NCI-H774 (cell line): Measurements from ENCODE around the gene RBP3.

ENCODE experiments used
- DNase-seq: peaks from one replicate; lab custom pipeline; 2025; lab: John Stamatoyannopoulos, UW

RBP3 gene

DNA sequence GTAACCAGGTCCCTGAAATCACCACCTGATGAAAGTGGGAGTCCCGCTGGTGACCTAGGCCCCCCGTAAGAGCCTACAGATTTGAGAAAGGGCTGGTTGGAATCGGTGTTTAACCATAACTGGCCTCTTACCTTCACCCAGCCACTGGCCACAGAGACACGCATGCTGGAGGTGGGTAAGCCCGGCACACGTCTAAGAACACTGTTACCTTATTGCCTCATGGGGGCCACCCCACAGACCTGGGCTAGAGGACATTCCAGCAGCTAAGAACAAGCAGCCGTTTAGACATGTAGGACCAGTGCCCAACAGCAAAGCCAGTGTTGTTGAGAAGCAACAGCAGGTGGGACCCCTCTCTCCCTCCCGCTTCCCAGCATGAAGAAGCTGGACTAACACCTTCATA lies 28.4 kb upstream of the RBP3 start:
- DNase-seq, result no peak

DNA sequence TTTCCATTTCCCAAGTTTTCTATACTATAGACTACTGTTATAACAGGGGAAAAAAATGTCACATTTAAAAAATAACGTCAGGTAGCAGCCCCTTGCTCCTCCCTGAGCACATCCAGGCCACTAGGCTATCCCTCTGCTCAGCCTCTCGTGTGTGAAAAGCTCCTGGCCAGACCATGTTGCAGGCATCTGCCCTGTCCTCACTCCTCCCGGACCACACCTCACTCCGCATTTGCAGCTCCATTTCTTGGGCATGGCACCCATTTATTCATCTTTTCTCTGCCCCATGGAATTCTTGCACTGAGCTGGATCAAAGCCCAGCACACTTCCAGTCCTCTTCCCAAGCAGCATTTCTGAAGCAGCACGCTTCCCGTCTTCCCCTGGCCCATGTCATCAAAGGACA lies 27.4 kb upstream of the RBP3 start:
- no peak for DNase-seq

DNA sequence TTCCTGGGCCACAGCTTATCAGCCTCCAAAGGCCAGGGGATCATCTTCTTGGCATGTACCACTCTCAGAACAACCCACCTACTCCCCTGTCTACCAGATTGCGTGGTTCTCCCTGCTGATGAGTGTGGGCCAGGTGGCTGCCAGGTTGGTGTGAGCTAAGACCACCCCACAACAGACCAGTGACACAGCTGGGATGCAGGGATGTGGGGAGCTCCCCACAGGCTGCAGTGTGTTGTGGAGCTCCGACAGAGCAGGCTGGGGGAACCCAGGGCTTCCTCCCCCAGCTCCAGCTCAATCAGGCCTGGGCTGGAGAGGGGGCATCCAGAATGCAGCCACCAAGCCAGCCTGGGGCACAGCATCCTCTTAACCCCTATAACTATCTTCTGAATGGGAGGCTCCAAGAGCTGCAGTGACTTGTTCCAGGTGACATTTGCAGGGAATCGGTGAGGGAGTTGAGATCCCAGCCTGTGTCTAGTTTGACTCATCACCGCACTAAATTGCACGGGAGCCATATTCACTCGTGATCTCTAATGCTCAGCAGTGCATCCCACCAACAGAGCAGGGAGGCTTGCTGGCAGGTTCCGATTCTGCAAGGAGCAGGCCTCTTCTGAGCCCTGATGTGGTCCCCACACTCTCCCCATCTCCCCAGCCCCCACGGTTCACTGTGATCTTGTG lies 26.5 kb upstream of the RBP3 start:
- DNase-seq, result no peak

DNA sequence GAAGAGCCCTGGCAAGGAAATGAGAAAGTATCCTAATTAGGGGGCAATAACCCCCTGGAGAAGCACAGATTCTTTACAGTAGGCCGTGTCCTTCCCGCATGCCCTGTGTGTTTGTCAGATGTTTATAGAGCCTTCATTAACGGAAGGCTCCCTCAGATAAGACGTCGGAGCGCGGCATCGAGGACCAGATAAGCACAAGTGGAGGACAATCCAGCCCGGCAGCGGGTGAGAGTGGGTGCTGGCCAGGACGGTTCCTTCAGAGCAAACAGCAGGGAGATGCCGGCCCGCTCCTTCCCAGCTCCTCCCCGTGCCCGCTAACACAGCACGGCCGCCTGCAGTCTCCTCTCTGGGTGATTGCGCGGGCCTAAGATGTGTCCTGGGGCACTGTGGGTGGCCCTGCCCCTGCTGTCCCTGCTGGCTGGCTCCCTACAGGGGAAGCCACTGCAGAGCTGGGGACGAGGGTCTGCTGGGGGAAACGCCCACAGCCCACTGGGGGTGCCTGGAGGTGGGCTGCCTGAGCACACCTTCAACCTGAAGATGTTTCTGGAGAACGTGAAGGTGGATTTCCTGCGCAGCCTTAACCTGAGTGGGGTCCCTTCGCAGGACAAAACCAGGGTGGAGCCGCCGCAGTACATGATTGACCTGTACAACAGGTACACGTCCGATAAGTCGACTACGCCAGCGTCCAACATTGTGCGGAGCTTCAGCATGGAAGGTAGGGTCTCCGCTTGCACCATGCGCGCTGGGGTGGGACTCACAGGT lies 25.7 kb upstream of the RBP3 start, which contains the start of gene GDF2:
Gene GDF2 (plus strand): TSS at position 155 of the 762 bp plus-strand sequence. CDS start 215 bp downstream, at position 370.
- no peak for DNase-seq

DNA sequence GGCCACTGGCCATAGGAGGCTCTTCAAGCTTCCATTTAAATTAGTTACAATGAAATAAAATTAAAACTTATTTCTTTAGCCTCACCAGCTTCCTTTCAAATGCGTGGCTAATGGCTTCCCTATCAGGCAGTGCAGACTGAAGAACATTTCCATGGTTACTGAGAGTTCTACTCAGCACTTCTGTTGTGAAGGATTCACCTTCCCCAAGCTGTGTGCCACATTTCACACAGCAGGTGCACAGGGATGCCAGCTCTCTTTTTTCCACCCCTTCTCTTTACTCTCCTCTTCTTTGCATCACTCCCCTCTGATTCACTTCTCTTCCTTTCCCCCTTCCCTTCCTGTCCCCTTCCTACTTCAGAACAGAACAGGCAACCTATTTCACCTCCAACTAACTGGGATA lies 25.1 kb upstream of the RBP3 start:
- DNase-seq, result no peak

DNA sequence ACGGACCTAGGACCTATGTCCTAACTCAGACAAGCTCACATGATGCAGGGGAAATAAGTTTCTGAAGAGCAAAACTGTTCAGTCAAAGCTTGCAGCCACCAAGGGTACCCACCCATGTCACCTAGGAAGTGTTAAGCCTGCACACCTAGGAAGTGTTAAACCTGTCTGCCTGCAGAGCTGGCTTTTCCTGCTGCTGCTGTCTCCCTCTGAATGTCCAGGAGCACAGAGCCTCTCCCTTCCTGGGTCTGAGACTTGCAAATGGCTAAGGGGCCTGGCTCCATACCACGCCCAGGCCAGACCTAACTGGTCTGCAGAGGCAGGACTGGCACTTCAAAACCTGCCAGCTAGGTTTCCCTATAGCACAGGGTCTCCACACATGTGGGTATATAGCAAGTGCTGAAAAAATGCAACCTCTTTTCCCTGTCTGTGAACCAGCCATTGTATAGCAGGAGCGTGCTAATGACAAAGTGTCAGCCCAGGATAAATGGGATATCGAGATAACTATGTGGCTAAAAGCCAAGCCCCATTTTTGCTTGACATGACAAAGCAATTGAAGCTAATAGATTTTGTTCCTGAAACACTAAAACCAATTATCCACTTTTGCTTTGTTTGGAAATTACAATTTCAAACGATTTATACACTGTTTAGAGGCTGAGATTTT lies 24.4 kb upstream of the RBP3 start:
- no peak for DNase-seq

DNA sequence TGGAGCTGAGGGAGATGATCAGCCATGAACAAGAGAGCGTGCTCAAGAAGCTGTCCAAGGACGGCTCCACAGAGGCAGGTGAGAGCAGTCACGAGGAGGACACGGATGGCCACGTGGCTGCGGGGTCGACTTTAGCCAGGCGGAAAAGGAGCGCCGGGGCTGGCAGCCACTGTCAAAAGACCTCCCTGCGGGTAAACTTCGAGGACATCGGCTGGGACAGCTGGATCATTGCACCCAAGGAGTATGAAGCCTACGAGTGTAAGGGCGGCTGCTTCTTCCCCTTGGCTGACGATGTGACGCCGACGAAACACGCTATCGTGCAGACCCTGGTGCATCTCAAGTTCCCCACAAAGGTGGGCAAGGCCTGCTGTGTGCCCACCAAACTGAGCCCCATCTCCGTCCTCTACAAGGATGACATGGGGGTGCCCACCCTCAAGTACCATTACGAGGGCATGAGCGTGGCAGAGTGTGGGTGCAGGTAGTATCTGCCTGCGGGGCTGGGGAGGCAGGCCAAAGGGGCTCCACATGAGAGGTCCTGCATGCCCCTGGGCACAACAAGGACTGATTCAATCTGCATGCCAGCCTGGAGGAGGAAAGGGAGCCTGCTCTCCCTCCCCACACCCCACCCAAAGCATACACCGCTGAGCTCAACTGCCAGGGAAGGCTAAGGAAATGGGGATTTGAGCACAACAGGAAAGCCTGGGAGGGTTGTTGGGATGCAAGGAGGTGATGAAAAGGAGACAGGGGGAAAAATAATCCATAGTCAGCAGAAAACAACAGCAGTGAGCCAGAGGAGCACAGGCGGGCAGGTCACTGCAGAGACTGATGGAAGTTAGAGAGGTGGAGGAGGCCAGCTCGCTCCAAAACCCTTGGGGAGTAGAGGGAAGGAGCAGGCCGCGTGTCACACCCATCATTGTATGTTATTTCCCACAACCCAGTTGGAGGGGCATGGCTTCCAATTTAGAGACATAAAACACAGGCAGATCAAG lies 22.6 kb upstream of the RBP3 start:
- DNase-seq, result no peak

DNA sequence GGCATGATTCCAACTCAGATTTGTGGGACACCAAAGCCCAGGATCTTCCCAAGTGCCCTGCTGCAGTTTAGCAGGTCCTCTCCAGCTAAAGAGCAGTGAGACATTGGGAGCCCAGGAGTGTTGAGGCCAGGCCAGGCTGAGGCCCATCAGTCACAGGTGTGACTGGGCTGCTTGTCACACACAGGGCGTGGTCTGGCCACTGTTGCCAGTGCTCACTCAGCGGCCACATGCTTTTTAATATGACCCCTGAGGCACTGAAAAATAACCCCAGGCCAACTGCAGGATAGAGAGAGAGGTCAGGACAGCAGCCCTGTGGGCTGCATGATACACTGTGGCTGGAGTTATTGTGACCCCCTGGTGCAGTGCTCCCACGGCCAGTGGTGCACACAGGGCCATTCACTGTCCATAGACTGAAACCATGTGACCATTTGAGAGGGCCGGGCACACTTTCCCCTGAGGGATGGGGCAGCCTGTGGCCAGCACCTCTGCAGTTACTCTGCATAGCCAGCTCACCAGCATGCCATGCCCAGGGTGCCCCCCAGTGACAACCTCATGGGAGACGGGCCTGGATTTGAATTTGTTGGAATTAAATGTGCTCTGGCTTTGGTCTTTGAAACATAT lies 21.7 kb upstream of the RBP3 start:
- no peak for DNase-seq

DNA sequence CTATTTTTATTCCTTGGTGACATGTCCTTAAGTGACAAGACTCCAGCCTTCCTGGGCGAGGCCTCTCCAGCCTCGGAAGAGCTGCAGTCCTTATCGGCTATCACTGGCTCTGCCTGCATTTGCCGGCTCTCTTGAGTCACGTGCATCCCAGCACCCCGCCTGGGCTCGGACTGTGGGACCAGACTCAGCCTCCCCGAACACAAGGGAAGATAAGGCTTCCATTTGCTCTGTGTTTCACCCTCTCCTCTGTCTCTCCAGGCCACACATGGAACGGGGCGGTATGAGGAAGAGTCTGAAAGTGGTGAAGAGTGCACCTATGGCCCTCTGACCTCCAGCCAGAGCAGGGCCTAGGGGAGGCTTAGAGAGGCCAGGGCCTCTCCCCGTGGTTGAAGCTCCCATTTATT lies 21.2 kb upstream of the RBP3 start:
- DNase-seq, result no peak

DNA sequence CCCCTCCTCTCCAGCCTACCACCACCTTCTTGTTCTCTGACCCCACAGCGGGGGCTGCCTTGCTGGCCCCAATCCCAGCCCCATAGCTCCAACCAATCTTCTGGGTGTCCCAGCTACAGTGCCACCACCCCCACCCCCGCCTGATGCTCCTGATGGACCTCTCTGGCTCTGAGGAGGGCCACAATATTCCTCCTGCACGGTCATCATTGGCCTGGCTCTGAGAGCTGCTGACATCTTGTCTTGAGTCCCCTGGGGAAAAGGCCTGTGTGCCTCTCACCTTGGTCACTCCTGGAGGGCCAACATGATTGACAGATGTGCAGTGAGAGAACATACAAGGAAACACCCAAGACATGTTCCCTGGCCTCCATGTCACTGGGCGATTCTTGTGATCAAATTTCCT lies 18.3 kb upstream of the RBP3 start:
- DNase-seq, result no peak

DNA sequence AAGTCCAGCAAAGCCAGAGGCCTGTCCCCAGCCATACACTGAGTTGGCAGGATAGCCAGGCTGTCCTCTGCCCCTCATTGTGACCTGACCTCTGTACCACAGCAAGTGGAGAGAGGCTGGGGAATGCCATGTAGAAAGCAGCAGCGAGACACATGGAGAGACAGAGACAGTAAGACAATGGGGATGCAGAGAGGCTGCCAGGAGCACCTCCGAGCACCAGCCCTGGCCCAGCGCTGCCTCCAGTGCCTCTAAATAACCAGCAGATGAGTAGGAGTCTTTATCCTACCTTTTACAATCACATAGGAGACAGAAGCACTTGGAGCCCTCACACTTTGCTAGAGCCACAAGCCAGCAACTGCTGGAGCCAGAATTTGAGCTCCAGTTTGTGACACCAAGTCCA lies 17.8 kb upstream of the RBP3 start:
- no peak for DNase-seq

DNA sequence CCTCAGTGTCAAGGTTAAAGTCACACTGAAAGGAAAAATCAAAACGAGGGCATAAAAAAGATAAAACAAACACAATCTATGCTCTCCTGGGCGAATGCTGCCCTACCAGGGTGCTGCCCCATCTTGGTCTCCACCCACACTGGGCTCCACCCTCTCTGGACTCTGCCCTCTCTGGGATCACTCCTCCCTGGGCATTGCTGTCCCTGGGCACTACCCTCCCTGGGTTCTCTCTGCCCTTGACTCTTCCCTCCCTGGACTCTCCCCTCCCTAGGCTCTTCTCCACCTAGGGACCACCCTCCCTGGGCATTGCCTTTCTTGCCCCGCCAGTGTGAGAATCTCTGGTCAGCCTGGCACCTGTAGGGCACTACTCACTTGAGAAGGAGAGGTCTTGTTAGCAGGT lies 17.4 kb upstream of the RBP3 start:
- DNase-seq, result no peak

DNA sequence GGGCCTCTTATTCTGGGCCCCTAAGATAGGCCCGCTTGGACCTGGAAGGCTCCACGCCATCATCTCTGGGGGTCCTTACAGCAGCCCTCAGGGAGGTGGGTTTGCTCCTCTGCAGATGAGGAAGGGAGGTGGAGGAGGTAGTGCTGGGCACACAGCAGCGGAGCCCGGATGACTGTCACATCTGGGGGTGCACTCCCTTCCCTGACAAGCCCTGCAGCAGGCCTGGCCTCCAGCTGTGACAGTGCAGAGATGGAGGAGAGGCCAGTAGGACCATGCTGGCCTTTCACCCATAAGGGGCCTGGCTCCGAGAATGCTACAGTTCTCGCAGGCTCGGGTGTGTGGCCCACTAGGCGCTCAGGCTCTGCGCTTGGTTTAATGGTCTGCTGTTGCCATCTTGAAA lies 16.7 kb upstream of the RBP3 start:
- DNase-seq, result no peak

DNA sequence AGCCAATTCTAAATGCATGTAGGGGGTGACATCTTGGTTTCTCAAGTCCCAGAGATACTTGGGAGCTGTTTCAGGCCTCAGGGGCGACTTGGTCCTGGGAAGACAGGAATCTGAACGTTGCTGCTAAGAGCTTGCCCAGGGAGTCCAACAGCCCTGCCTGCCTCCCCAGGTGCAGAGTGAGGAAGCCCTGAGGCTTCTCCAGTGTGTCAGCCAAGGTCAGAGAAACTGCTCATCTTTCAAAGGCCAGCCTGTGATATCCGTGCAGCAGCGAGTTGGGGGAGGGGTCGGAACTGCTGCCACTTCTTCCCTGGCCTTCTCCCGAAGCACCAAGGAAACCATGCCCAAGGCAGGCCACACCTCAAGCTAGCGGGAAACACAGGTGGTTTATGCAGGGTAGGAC lies 16.2 kb upstream of the RBP3 start:
- DNase-seq, result no peak

DNA sequence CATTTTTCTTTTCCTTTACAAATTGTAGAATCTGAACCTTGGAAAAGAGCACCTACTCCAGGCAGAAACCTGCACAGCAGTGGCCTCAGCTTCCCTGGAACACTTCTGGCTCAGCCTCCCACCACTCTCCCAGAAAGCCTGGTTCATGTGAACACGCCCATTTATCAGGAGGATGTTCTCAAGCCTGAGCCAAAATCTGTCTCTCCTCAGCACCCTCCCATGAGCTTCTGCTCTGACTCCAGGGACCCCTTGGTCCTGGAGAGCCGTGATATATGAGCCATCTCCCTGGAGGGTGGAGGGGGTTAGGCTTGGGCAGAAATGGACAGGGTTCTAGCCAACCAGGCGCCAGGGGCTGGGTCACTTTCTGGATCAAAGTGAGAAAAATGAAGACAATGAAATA lies 15.8 kb upstream of the RBP3 start:
- no peak for DNase-seq

DNA sequence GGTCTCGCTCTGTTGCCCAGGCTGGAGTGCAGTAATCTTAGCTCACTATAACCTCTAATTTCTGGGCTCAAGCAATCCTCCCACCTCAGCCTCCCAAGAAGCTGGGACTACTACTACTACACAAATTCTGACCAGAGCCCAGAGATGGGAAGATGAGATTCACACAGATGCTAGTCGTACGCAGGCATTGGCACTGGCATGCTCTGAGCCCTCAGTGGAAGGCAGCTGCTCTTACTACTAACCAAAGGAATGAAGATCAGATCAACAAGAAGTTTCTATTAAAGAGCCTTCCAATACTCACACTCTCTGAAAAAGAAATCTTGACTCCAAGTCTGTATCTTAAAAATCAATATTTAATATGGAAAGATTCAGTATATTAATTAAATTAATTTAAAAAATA lies 15.2 kb upstream of the RBP3 start:
- no peak for DNase-seq

DNA sequence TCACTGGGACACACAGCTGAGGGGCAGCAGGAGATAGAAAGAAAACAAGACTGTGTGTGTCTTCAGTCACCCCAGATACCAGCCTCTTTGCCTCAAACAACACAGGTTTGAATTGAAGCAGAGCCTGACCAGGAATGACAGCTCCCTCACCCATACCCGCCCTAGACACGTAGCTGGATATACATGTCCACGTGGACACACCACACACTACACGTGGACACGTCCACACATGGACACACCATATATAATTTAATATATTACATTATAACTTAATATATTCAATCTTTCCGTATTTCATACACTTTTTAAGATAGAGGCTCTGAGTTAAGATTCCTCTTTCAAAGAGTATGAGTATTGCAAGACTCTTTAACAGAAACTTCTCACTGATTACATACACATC lies 14.6 kb upstream of the RBP3 start:
- DNase-seq, result no peak

DNA sequence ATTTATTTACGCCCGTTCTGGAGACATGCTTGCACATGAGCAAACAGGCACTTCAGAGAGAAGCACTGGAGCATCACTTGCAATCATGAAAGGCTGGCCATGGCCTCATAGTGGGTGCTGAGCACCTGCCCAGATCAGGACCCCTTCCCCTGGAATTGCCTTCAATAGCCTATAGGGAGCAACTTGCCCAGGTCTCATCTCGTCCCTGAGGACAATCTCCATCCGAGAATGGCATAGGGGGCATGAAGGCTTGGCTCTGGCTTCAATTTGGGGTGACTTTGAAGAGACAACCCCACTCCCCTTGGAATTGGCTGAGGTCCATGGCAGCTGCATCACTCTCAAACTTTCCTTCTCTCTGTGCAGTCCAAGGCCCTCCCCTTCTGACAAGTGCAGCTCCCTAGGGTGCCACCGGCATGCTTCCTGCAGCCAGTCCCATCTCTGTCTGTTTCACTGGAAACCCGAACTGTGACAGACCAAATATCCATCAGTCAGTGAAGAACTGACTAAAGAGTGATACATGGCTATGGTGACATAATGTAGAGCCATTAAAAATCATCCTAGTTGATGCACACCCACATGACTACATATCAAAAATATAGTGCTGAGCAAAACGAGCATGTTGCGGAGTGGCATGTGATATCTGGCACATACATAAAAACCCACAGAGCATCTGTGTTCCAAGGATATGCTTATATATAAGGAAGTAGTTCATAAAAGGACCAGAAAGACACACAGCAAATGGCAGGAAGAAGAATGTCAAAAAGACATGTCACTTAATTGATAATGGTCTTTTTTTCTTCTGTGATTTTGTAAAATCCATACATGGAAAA lies 13.5 kb upstream of the RBP3 start:
- no peak for DNase-seq

DNA sequence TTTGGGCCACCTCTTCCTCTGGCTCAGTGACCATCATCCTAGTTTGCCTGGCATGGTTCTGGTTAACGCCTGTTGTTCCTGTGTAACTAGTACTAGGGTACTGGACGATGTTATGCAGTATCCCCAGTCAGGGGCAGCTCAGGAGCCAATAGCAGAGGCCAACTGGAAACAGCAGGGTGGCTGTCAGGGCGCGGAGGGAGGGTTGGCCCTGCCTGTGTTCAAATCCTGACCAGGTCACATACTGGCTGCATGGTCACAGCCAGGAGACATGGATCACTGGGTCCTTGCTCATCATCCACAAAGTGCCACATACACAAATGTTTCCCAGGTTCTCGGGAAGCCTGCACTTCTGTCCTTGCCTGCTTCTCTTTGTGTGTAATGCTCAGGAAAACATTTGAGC lies 12.3 kb upstream of the RBP3 start:
- no peak for DNase-seq

DNA sequence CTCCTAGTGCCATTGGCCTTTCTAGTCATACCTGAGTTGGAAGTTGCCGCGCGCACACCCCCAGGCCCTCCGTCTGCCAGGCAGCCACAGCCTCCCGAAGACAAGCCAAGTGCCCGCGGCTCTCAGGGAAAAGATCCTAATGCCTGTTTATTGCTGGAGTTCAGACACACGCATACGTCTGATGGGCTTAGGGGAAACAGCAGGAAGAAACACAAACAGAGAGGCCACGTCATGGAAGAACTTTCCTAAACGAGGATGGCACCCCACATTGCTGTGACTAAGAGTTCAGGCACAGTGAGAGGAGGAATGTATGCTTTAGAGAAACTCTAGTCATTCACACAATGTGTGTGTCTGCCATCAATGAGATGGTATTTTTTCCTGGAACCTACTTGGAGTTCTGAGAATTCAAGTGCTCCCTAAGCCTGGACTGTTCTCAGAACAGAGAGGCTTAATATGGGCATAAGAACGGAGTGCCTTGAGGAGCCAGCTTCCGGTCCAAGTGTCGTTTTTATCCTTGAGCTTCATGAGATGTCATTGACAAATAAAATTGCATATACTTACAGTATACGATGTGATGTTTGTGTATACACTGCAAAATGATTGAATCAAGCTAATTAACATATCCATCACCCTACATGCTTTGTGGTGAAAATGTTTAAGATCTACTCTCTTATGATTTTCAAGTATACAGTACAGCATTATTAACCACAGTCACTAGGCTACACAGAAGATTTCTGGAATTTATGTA lies 11.6 kb upstream of the RBP3 start:
- no peak for DNase-seq
